ENCODE data around the gene KRT79.
"Not testable (repeated sequence)": the region's sequence is repeated elsewhere in the genome, so short reads cannot be mapped to it uniquely, and the experiment has no call there.

KRT79 gene

DNA sequence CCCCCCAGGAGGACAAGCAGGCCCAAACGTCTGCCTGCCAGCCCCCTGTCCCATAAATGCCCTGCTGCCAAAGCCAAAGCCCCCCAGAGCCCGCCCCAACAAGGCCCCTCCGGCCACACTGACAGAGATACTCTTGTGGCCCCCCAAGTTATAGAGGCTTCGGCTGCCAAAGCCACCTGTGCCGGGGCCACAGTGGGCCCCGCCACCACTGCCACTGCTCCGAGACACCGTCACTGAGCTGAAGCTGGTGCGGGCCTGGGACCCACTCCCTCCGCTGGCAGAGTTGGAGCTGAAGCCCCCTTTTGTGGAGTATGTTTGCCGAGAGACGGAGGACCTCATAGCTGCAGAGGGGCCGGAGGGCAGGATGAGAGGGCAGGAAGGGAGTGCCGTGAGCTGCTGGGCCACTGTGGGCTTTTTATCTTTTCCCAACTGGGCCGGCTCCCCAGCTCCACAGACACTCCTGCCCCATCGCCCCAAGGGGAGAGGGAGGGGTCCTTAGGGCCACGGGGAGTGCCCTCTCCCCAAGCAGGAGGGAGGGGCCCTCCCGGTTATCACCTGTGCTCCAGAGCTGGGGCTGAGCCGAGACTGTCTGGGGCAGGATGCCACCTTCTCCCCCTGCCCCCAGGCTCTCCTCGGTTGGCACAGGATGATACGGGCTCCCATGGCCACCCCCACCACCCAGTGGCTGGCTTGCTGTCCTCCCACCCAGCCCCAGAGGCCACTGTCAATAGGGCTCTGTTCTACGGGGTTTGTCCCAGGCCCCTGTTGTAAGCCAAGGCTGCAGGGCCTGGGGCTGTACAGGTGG is at the start of gene KRT79:
KRT79 (minus strand) TSS at position 390 of the 805 bp plus-strand sequence; CDS start at position 339, 51 bp downstream.
- DNase-seq (ENCODE audit: low read depth) = no peak
- TF ChIP-seq, protein P1, sequence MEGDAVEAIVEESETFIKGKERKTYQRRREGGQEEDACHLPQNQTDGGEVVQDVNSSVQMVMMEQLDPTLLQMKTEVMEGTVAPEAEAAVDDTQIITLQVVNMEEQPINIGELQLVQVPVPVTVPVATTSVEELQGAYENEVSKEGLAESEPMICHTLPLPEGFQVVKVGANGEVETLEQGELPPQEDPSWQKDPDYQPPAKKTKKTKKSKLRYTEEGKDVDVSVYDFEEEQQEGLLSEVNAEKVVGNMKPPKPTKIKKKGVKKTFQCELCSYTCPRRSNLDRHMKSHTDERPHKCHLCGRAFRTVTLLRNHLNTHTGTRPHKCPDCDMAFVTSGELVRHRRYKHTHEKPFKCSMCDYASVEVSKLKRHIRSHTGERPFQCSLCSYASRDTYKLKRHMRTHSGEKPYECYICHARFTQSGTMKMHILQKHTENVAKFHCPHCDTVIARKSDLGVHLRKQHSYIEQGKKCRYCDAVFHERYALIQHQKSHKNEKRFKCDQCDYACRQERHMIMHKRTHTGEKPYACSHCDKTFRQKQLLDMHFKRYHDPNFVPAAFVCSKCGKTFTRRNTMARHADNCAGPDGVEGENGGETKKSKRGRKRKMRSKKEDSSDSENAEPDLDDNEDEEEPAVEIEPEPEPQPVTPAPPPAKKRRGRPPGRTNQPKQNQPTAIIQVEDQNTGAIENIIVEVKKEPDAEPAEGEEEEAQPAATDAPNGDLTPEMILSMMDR (conservative IDR thresholded peaks at IDR 0.05; ENCODE audit: control insufficient read depth, insufficient read depth, low read depth, low read length) = no peak
- no peak within 1 kb of the TSS for H3K4me3 ChIP-seq (ENCODE audit: control insufficient read depth, low read depth, low read length)

DNA sequence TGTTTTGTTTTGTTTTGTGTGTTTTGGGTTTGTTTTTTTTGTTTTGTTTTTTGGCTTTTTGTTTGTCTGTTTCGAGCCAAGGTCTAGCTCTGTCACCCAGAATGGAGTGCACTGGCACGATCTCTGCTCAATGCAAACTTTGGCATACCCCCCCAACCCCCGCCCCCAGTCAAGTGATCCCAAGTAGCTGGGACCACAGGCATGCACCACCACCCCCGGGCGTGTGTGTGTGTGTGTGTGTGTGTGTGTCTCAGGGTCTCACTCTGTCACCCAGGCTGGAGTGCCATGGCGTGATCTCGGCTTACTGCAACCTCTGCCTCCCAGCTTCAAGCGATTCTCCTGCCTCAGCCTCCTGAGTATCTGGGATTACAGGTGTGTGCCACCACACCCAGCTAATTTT is 46.4 kb upstream of the KRT79 start:
- H3K4me3 ChIP-seq (ENCODE audit: control insufficient read depth, low read depth, low read length); DNase-seq (ENCODE audit: low read depth): not testable (repeated sequence)

DNA sequence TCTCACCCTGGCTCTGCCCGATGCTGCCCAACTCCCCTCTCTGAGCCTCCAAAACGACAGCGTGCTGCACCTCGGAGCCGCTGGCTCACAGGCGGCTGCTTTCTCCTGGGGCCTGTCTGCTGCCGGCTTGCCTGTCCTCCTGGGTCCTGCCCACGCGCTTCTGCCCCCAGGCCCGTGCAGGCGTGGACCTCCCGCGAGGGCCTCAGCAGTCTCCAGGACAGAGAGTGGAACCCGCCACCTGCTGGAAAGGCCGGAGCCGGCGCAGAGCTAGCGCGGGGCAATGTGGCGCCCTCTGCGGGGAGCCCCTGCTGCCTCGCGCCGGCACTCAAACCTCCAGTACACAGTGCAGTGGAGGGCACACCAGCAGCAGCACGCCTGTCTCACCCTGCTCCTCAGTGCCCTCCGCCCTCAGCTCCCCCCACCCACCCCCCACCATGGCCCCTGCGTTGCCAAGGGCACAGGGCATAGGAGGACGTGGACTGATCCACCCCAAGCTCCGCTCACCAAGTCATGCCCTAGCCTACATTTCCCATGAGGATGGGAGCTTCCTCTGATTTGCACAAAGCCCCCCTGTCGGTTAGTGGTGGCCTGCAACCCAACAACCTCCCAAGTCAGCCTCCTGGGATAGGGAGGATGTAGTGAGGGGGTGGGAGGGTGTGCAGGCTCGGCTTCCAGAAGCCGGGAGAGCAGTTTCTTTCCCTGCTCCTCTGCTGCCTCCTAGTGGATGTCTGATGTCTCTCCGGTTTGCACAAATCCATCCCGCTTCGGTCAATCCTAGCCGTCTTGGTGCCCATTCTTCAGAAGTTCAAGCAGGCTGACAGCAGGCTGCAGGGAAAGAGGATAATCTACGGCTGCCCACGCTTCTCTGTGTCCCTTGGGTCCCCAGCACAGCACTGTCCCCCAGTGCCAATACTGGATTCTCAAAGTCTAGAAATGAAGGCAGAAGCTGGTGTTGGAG is 45.6 kb upstream of the KRT79 start:
- peak overlapping the region; percentile 21 for H3K4me3 ChIP-seq (ENCODE audit: control insufficient read depth, low read depth, low read length)
- TF ChIP-seq, protein P1 (conservative IDR thresholded peaks at IDR 0.05; ENCODE audit: control insufficient read depth, insufficient read depth, low read depth, low read length) = peak; percentile 91
- peak; percentile 91 for DNase-seq (ENCODE audit: low read depth)

DNA sequence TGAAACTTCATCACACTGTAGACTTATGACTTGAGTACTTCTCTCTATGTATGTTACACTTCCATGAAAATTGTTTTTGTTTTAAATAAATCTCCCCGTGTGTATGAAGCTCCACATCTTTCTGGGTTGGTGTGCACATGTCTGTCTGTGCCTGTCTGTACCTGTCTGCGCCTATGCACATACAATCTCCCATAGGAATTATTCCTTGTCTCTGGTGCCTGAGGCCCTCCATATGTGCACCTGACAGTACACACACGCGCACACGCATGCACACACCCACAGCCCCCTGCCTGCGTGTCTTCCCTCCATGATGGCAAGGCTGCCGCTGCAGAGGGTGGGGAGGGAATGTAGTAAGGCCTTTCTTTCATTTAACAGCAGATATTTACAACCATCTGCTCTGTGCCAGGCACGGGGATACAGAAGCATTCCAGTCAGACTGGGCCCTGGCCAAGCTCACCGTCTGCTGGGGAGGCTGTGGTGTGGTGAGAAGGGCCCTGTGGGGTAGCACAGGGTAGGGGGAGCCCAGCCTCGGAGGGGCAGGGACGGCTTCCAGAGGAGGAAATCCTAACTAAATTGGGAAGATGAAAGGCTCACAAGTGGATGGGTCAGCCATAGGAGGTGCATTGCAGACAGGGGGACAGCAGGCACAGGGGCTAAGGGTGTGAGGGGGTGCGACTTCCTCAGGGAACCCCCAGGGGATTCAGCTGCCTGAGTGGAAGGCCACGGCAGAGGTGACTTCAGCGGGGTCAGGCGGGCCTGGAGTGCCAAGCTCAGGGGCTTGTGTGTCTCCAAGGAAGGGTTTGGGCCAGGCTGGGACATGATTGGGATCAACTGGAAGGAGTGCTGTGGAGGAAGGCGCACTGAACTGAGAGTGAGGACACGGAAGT is 44.6 kb upstream of the KRT79 start:
- TF ChIP-seq, protein P1 (conservative IDR thresholded peaks at IDR 0.05; ENCODE audit: control insufficient read depth, insufficient read depth, low read depth, low read length) = no peak
- DNase-seq (ENCODE audit: low read depth) = no peak
- no peak overlapping the region for H3K4me3 ChIP-seq (ENCODE audit: control insufficient read depth, low read depth, low read length)

DNA sequence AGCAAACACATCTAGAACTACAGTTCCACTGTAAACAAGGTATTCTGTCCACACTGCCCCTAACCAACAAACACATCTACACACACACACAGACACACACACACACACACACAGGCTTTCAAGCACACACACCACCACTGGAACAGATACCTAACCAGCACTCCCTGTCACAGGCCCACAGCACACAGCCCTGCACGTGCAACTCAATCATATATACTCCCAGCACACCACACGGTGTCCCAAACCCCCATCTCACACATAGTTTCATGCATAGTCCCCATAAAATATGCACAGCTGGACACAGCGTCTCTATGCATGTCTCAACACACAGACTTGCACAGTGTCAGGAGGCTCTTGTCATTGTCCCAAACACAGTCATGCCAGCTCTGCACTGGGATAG is 43.1 kb upstream of the KRT79 start:
- DNase-seq (ENCODE audit: low read depth) = no peak
- TF ChIP-seq, protein P1 (conservative IDR thresholded peaks at IDR 0.05; ENCODE audit: control insufficient read depth, insufficient read depth, low read depth, low read length) = no peak
- H3K4me3 ChIP-seq (ENCODE audit: control insufficient read depth, low read depth, low read length) = no peak overlapping the region

DNA sequence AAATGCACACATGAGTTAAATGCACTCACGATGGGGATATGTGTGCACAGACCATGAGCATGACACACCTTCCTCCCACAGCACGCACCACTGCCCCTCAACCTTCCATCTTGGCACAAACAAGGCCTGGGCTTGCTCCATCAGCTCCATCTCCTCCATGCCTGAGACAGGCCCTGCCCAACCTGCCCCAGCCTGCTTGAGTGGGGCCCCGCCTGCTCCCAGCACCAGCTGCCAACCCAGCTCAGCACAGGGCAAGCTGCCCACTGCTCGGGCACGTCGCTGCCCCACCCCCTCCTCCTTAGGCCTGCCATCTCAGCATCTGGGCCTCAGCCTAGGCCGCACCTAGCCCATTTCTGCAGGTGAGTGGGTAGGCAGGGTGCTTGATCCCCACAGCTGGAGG is 42.3 kb upstream of the KRT79 start:
- no peak for DNase-seq (ENCODE audit: low read depth)
- TF ChIP-seq, protein P1 (conservative IDR thresholded peaks at IDR 0.05; ENCODE audit: control insufficient read depth, insufficient read depth, low read depth, low read length) = no peak
- H3K4me3 ChIP-seq (ENCODE audit: control insufficient read depth, low read depth, low read length) = no peak overlapping the region
